GM19438 (cell line): ENCODE measurements around the gene DARS1.
A peak's percentile ranks its signal among the peaks of the same experiment; 100 is the strongest.

Source experiments
- ATAC-seq: cut with Tn5 transposase; IDR thresholded peaks from one replicate; pipeline ENCODE4 v1.9.1; 2021; ENCODE audit warnings: low read depth; ENCODE audit not compliant: unreplicated experiment

The DARS1 gene

DNA sequence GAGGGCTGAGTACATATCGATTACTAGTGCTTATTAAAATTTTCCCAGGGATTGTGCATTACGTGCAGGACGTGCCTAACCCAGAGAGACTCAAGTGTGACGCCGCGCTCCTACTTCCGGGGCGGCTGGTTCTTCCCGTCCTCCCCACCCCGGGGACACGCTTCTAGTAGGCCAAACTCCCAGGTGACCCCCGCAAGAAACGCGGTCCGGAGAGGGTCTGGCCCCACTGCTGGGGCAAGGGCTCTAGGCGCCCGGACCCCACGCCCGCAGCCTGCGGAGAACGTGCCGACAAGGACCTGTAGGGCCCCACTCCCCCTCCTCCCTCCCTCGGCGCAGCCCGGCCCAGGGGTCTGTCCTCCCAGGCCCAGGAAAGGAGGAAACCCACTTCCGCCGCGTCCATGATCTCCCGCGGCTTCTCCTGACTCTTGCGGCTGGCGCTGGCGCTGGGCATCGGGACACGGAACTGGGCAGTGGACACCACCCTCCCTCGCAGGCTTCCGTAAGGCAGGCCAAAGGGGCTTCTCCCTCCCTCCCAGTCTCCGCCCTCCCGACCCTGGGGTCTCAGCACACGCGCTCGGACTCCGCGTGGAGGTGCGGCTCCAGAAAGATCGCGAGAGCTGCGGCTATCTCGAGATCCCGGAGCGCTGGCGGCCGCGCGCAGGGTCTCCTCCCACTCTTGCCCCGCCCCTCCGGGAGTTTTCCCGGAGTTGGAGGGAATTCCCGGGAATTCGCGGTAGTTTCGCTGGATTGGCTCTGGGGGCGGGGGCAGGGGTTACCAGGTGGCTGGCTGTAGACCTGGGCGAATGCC is at the start of gene DARS1:
Gene DARS1, minus strand, starts transcription at position 609 of the 808 bp plus-strand sequence. Its CDS starts 158 bp downstream, at position 451.
- peak; percentile 77 for ATAC-seq

DNA sequence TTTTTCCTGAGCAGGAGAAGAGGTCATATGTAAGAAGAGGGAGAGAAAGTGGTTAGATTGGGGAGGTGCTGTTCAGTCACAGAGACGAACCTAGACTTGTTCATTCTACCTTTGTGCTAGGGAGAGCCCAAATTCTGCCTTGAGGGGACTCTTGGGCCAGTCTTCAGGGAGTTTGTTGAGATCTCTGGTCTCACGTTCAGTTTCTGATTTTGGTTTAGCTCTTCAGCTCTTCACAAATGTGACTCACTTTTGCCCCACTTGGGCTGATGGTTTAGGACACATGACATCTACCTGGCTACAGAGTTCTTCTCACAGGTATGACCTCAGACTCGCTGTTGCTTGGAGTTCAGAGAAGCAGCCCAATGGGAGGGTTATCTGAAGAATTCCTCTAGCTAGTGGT is 49.2 kb upstream of the DARS1 start:
- ATAC-seq, result no peak

DNA sequence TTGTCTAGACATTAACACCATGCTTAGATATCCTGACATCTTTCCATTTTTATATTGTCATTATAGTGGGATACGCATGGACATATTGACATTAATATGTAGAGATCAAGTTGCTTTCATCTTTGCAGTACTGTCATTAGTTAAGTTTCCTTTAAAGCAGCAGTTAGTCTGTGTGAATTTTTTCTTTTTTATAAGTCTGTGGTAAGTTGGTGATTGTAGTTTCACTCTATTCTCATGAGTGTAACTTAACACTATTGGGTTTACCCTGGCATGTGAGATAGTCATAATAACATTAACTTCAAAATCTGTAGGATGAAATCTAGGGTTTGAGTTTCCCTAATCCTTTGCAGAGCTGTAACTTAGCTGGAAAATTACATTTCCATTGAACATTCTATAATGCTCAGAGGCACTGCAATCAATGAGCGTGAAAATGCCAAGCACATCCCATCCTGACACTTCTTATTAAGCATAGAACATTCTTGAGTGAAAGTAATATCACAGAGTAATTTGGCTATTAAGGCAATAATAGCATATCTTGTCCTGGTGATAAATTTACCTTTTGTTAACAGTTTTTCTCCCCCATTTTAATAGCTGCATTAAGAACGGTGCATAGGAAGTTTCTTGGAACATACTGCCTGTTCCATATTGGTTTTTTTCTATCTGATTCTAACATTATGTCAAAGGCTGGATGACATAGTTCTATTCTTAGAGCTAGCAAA is 47.5 kb upstream of the DARS1 start:
- no peak for ATAC-seq

DNA sequence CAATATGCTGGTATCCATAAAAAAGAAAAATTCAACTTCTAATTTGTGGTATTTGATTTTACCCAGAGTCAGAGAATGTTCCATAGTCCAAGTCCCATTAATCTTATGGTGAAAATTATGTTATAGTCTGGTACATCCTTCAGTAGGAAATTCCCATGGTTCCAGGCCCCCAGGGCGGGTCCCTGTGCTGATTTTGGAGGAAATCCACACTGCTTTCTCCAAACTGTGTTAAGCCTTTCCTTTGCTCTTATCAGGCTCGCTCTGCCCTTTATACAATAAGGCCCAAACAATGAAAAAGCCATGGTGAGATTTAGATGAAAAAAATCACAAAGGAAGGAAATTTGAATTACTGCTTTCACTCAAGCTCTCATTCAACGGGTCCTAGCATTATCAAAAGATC is 46.8 kb upstream of the DARS1 start:
- no peak for ATAC-seq

DNA sequence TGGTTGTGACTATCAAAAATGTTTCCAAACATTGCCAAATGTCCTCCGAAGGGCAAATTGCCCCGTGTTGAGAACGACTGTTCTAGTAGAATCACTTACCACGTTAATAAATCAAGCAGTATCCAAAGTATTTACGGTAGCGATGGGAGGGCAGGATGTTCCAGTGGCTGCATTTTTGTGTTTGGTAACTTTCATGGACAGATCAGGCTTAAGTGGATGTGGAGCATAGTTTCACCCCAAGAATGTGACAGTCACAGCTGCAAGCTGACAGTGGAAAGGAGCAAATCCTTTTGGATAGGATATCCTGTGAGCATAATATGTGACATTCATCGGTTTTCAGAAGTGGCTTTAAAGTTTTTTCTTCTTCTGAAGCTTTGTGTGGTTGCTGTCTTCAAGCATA is 46.3 kb upstream of the DARS1 start:
- no peak for ATAC-seq

DNA sequence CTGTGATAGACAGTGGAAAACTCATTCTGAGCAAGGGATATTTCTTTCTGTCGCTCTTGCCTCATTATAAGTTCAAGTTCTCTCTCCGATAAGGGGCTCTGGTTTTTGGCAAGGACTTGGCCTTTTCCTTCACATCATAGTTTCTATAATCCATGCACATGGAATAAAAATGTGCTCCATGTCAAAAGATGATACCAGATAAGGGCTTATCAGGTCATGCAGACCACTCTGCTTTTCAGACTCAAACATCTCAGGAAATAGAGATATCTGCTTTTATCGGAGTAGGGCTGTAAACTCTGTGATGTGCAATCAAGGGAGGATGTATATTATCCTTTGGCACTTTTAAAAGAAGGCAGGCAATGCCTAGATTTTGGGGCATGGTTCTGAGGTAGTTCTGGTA is 45.0 kb upstream of the DARS1 start:
- no peak for ATAC-seq

DNA sequence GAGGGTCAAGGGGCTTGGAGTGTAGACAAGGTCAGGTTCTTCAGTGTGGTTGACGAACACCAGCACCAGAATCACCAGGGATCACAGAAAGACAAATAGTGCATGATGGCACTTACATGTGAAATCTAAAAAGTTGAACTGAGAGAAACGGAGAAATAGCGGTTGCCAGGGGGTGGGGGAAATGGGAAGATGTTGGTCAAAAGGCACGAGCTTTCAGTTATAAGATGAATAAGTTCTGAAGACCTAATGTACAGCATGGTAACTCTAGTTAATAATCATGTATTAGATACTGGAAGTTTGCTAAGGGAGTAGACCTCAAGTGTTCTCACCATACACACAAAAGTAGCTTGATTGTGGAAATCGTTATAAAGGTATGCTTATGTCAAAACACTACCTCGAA is 43.7 kb upstream of the DARS1 start:
- ATAC-seq, result peak; percentile 79

DNA sequence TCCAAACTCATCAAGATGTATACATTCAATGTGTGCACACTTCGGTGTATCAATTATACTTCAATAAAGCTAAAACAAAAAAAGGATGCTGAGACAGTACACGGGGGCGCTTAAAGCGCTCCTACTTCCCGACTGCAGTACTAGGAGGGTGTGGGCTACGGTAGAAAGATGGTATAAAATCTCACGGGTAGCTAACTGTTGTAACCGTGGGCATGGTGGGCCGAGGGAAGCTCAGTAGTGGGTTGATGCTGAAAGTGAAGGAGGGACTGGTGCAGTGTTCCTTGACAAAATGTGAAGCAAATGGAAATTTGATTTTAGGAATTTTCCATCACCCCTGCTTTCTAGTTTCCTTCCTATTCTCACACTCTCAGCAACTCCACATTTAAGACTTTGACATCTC is 42.6 kb upstream of the DARS1 start:
- no peak for ATAC-seq

DNA sequence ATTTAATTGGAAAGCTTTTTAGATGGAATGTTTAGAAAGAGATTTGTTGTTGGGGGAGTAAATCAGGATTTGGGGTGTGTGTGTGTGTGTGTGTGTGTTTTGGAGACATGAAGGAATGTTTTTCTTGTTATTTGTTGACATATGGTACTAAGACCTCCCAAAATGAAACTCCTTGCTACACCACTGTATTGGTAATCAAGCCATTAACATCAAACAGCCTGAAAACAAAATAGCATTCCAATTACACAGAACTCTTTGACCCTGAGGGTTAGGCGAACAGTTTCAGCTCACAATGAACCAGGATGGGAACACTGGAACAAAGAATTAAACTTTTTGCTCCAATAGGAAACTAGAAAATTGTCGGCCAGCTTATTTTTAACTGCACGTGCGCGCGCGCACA is 41.7 kb upstream of the DARS1 start:
- ATAC-seq, result no peak

DNA sequence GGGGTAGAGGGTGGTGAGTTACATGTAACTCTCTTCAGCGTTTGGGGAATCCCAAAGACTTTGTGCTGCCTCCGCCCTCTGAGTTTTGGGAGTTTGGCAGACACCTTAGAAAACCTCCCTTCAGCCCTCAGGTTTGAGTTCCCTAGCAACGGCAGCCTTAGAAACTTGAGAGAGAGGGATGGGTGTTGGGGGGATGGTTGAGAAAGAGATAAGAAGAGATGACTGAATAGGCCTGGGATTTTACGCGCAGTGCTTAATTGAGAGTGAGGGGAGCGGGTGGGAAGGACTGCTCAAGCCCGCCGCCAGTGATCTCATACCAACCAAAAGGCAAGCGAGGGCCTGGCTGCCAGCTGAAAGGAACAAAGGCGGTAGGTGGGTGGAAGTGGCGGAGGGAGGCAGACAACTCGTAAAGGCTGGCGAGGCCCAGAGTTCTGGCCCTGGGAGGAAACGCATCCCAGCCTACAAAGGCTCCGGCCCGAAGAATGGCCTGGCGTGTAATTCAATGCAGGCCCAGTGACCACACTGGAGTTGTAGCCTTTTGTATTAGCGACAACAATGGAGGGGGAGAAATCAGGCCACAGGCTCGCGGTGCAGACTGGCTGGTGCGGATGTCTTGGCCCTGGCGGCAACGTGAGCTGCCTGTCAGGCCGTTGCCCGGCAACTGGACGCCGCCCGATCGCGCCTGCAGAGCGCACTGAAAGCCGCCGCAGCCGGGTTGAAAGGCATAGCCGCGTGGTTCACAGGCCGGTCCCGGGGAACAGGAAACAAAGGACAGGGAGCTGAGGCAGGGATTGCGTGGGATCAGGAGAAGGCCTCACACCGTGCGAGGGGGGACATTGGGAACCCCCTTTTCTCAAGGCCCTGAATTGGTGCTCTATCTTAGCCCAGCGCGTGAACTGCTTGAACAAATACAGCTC is 39.9 kb upstream of the DARS1 start:
- ATAC-seq, result no peak

DNA sequence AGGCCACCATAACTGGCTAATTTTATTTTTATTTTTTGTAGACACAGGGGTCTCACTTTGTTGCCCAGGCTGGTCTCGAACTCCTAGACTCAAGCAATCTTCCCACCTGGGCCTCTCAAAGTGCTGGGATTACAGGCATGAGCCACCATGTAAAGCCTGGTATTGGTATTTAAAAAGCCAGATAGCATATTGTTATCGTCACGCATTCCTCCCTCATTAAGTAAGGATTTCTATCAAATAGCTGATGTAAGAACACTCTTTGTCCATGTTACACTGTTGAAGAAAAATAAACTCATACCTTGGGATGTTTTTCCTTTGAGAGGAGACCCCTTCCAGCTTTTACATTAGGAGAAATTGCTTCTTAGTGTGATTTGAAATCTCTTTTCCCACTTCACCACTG is 39.2 kb upstream of the DARS1 start:
- no peak for ATAC-seq

DNA sequence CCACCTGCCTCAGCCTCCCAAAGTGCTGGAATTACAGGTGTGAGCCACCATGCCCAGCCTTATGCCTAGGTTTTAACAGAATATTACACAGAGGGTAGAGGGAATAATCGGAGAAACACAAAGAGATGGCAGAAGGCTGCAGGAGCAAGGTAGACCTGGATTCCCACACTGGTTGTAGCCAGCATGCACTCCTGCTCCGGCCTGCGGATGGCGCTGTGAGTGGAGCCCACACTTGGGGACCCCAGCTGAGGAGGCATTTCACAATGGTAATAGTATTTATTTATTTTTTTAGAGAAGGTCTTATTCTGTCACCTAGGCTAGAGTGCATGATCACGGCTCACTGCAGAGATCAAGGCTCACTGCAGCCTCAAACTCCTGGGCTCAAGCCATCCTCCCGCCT is 38.8 kb upstream of the DARS1 start:
- no peak for ATAC-seq

DNA sequence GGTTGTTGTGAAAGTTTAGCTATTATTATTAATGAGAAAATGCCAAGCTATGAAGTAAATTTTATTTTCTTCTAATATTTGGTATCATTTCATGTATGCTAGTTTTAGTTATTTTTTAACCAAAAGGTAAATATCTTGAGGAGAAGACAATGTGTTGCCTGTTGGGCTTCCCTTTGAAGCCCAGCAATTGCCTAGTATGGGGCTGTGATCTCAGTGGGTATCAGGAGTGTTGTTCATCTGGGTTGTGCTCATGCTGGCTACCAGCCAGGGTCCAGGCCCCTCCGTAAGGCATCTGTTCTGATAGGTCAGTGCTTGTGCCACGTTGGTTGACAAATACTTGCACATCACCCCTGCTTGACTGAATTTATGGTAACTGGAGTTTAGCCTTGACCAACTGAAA is 38.0 kb upstream of the DARS1 start:
- ATAC-seq, result no peak

DNA sequence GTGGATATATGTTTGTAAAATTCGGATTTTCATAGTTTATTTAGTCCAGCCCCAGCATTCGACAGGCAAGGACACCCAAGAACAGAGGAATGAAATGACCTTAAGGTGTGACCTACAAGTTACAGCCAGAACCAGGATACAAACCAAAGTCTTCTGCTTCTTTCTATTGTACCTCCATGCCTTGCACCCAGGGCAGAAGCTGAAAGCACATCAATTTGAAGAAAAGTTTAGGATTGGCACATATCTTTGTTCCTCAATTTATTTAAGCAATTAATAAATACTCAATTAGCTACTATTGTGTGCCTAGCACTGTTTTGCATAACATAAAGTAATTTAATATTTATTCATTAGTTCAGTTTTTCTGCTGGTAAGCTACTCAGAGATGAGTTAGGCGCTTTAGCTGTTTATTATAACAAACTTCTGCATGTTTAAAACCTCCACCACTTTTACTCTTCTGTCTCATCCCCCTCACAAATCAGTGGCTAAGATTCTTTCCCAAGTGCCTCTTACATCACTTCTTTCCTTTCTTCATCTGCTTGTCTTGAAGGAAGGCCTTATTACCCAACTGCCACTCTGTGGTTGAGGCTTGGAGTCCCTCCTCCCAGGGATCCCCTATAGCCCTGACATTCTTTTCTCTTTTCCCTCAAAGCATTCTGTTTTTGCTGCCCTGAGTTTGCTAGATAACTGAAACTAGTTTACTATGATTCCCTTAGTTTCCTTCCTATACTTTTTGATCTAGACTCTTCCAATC is 37.1 kb upstream of the DARS1 start:
- no peak for ATAC-seq

DNA sequence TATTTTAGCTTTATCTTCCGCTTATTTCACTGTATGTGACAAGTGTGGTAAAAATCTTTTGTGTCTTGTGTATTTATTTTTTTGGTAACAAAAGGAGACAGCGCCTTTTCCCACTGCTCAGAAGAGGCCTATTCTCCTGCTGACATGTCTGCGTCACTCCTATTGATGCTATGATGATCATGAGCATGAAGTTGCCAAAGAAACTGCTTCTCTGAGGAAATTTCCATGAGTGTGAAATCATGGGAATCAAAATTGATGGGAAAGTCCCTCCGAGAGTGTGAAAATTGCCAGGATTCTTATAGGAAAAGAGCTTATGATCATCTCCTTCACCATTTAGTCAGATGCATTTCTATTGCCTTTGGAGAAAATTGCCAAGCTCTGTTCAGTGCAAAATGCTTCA is 36.5 kb upstream of the DARS1 start:
- ATAC-seq, result no peak

DNA sequence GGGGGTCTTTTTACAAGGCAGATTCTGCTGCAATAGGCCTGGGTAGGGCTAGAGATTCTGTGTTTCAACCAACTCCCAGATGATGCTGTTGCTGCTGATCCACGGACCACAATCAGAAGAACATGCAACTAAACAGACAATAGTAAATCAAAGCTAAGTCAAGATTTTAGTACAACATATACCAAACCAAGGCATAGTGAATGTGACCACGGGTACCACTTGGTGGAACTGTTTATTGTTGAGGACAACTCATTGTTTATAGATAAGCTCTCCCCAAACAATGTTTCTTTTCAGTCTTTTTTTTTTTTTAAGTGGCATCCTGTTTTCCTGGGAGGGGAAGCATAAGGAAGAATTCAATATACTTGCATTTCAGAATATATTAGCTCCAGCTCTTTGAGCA is 36.0 kb upstream of the DARS1 start:
- no peak for ATAC-seq

DNA sequence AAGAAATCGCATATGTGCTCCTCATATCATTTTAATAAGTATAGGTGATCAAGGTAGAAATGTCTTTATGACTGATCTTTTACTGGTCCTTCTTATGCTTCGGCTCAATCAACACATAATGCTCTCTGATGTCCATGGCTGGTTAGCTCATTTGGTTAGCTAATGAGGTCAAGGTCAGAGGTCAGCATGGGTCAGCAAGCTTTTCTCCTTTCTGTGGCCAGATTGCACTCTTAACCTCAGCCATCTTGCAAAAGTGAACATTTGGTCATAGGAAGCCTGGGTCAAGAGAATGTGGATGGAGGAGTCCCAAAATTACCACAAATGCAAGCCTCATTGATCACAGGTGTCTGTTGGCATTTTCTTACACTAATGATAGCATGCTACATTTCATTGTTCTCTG is 35.4 kb upstream of the DARS1 start:
- ATAC-seq, result no peak

DNA sequence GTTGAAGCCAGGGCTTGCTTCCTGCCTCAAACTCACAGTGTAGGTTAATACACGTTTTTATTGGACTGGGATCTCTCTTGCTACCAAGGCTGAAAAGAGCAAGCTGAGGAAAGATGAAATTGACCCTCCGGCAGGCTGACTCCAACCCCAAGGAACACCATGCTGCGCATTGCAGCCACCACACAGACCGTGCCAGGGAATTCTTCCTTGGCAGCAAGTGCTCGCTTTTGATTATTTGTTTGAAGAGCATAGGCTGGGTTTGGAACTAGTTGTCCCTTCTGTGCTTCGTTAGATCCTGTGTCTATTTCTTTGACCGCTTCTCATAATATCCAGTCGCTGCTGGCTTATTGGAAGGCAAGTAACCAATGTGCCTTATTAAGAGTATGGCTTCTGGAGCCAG is 34.4 kb upstream of the DARS1 start:
- ATAC-seq, result no peak

DNA sequence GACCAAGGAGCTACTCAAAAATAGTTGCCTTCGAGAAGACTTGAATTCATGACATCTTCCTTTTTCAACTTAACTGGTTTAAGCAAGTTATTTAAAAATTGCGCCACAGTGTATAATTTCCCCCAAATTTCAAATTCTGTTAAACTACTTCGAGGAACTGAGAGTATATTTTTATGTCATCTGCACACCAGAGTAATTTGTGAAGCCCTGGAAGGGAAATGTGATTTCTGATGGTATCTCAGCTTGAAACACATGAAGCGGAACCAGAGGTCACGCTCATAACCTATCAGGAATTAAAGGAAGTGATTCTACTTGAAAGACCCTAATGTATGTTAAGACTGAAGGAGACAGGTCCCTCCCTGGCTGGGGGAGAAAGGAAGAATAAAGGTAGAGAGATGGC is 33.9 kb upstream of the DARS1 start:
- peak; percentile 64 for ATAC-seq

DNA sequence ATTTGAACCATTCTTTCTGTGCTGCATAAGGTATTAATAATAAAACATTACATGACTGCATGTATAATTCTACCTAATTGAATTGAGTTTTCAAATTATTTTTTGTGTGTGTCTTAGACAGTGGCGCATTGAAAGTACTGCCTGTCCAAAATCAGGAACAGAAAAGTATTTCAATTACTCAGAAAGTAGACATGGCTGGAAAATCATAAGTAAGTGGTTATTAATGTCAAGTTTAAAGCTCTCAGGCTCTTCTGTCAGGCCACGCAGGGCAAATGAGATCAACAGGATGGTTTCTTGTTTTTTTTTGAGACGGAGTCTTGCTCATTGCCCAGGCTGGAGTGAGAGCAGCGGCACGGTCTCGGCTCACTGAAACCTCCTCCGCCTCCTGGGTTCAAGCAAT is 32.4 kb upstream of the DARS1 start:
- no peak for ATAC-seq
